A549 (cell line): ENCODE measurements around the gene FOXP1.

ENCODE experiments used
- CEBPB ChIP-seq, 2 experiments: fragments of >200 bp in 1 of 2; sonication (Bioruptor Twin) in 1 of 2; formaldehyde crosslinking in 1 of 2; IDR thresholded peaks; 2 replicates each; pipeline ENCODE4 v1.6.1; 2012 to 2016
- CTCF ChIP-seq: fragments of >200 bp; sonication (Bioruptor Twin); formaldehyde crosslinking; IDR thresholded peaks from 3 replicates; pipeline ENCODE4 v1.5.1; 2016
- KDM5A ChIP-seq: fragments of 200-600 bp; sonication (generic); IDR thresholded peaks from 2 replicates; pipeline ENCODE4 v1.6.1; 2016; ENCODE audit warnings: antibody characterized with exemption, mild to moderate bottlenecking
- MAFK ChIP-seq: fragments of 450-650 bp; IDR thresholded peaks from 2 replicates; pipeline ENCODE4 v1.6.1; 2014; ENCODE audit not compliant: partially characterized antibody
- MAX ChIP-seq: IDR thresholded peaks from 2 replicates; pipeline ENCODE4 v1.6.1; 2012
- NFE2L2 ChIP-seq: fragments of 150-350 bp; conservative IDR thresholded peaks from 2 replicates; pipeline ENCODE4 v1.6.1; 2014; ENCODE audit warnings: low read length
- PBX3 ChIP-seq: IDR thresholded peaks from 2 replicates; pipeline ENCODE4 v1.6.1; 2012
- POLR2A ChIP-seq: IDR thresholded peaks from 2 replicates; pipeline ENCODE4 v1.6.1; 2012; ENCODE audit warnings: mild to moderate bottlenecking, low read length
- RAD21 ChIP-seq, 2 experiments: fragments of >200 bp in 1 of 2; sonication (Bioruptor Twin) in 1 of 2; formaldehyde crosslinking in 1 of 2; IDR thresholded peaks in 1 of 2; conservative IDR thresholded peaks in 1 of 2; 2 replicates in 1 of 2; 3 replicates in 1 of 2; pipeline ENCODE4 v1.6.1; 2012 to 2018; ENCODE audit warnings: inconsistent platforms in 1 of 2
- SREBF2 ChIP-seq: fragments of 450-650 bp; IDR thresholded peaks from 2 replicates; pipeline ENCODE4 v1.6.1; 2014; ENCODE audit warnings: mild to moderate bottlenecking, moderate library complexity
- USF2 ChIP-seq: fragments of 450-650 bp; IDR thresholded peaks from 2 replicates; pipeline ENCODE4 v1.6.1; 2014; ENCODE audit warnings: antibody characterized with exemption
- ZSCAN20 ChIP-seq: fragments of 250-450 bp; sonication (Bioruptor Pico); IDR thresholded peaks from 2 replicates; pipeline ENCODE4 v1.8.0; 2022; ENCODE audit warnings: mild to moderate bottlenecking, moderate library complexity

GRCh38 chr3:71131375-71132314 lies 451.9 kb downstream of the FOXP1 start:
- no peak for TF ChIP-seq RAD21 (conservative IDR thresholded peaks at IDR 0.05 in 1 of 2, IDR thresholded peaks at IDR 0.05 in 1 of 2)
- TF ChIP-seq PBX3 = no peak
- TF ChIP-seq USF2 = no peak
- no peak for TF ChIP-seq MAX
- TF ChIP-seq KDM5A = no peak
- no peak for TF ChIP-seq ZSCAN20 (CRISPR knock-in tag)
- no peak for TF ChIP-seq CEBPB (IDR thresholded peaks at IDR 0.05)
- no peak for TF ChIP-seq MAFK
- no peak for TF ChIP-seq CTCF
- TF ChIP-seq POLR2A = no peak
- no peak for TF ChIP-seq NFE2L2
- no peak for TF ChIP-seq SREBF2
